IPS-18a (cell line): ENCODE data around the gene DHX57.
"Not testable (repeated sequence)": the region's sequence is repeated elsewhere in the genome, so short reads cannot be mapped to it uniquely, and the experiment has no call there.

ENCODE experiments used
- H3K27ac ChIP-seq: one replicate; pipeline ENCODE4 v1.5.1; 2013; ENCODE audit warnings: low read length
- H3K27me3 ChIP-seq: one replicate; pipeline ENCODE4 v1.6.1; 2013; ENCODE audit warnings: mild to moderate bottlenecking, low read length; ENCODE audit not compliant: control insufficient read depth, insufficient read depth
- H3K36me3 ChIP-seq: one replicate; pipeline ENCODE4 v1.6.1; 2013; ENCODE audit warnings: low read depth, low read length; ENCODE audit not compliant: control insufficient read depth
- H3K4me1 ChIP-seq: one replicate; pipeline ENCODE4 v1.6.1; 2013; ENCODE audit warnings: low read depth, low read length; ENCODE audit not compliant: control insufficient read depth
- H3K4me3 ChIP-seq: one replicate; pipeline ENCODE4 v1.5.1; 2013; ENCODE audit warnings: low read length
- H3K9ac ChIP-seq: one replicate; pipeline ENCODE4 v1.6.1; 2013; ENCODE audit warnings: mild to moderate bottlenecking, low read length, moderate library complexity
- H3K9me3 ChIP-seq: one replicate; pipeline ENCODE4 v1.6.1; 2013; ENCODE audit warnings: low read depth, low read length; ENCODE audit not compliant: control insufficient read depth

DHX57 gene

GRCh38 chr2:38823386-38823785, 52.3 kb downstream of the DHX57 start:
- no peaks in the 10 kb centered on the region for H3K4me1 ChIP-seq
- no peak overlapping the region for H3K9ac ChIP-seq
- peaks cover 26% of the 10 kb centered on the region for H3K36me3 ChIP-seq
- H3K27me3 ChIP-seq, result no peaks in the 10 kb centered on the region
- H3K9me3 ChIP-seq, result no peaks in the 10 kb centered on the region
- H3K27ac ChIP-seq, result no peak overlapping the region
- no peak overlapping the region for H3K4me3 ChIP-seq

GRCh38 chr2:38818565-38818964, 57.2 kb downstream of the DHX57 start:
- Histone ChIP-seq H3K36me3 (peaks cover 28% of the 10 kb centered on the region), H3K9me3 (no peaks in the 10 kb centered on the region), H3K4me1 (no peaks in the 10 kb centered on the region), H3K27ac (no peak overlapping the region), H3K4me3 (no peak overlapping the region), H3K9ac (no peak overlapping the region), H3K27me3 (no peaks in the 10 kb centered on the region)

GRCh38 chr2:38815936-38816335, 59.8 kb downstream of the DHX57 start:
- H3K27me3 ChIP-seq, result no peaks in the 10 kb centered on the region
- H3K9me3 ChIP-seq, result no peaks in the 10 kb centered on the region
- no peak overlapping the region for H3K27ac ChIP-seq
- H3K9ac ChIP-seq, result no peak overlapping the region
- no peaks in the 10 kb centered on the region for H3K4me1 ChIP-seq
- H3K4me3 ChIP-seq, result no peak overlapping the region
- peaks cover 30% of the 10 kb centered on the region for H3K36me3 ChIP-seq

GRCh38 chr2:38810488-38810887, 65.2 kb downstream of the DHX57 start:
- Histone ChIP-seq H3K4me1 (no peaks in the 10 kb centered on the region), H3K9me3 (no peaks in the 10 kb centered on the region), H3K36me3 (peaks cover 31% of the 10 kb centered on the region), H3K4me3 (no peak overlapping the region), H3K27ac (no peak overlapping the region), H3K9ac (no peak overlapping the region), H3K27me3 (no peaks in the 10 kb centered on the region)

- H3K9ac ChIP-seq, result no peak overlapping the region
- H3K27ac ChIP-seq, result no peak overlapping the region
- no peaks in the 10 kb centered on the region for H3K27me3 ChIP-seq
- H3K4me3 ChIP-seq, result no peak overlapping the region
- no peaks in the 10 kb centered on the region for H3K9me3 ChIP-seq
- H3K36me3 ChIP-seq, result peaks cover 23% of the 10 kb centered on the region
- H3K4me1 ChIP-seq, result no peaks in the 10 kb centered on the region
Measured at GRCh38 chr2:38808677-38809076, 67.1 kb downstream of the DHX57 start.

- Histone ChIP-seq H3K9me3 (no peaks in the 10 kb centered on the region), H3K27ac (no peak overlapping the region), H3K27me3 (no peaks in the 10 kb centered on the region), H3K4me1 (no peaks in the 10 kb centered on the region), H3K4me3 (no peak overlapping the region), H3K36me3 (peaks cover 23% of the 10 kb centered on the region), H3K9ac (no peak overlapping the region)
Measured at GRCh38 chr2:38806733-38807059, 69.0 kb downstream of the DHX57 start.

- Histone ChIP-seq H3K36me3 (peaks cover 18% of the 10 kb centered on the region), H3K9me3 (no peaks in the 10 kb centered on the region), H3K4me1 (no peaks in the 10 kb centered on the region), H3K4me3 (no peak overlapping the region), H3K27ac (no peak overlapping the region), H3K9ac (no peak overlapping the region), H3K27me3 (no peaks in the 10 kb centered on the region)
Measured at GRCh38 chr2:38806015-38806732, 69.6 kb downstream of the DHX57 start.

GRCh38 chr2:38797953-38798352, 77.8 kb downstream of the DHX57 start:
- H3K36me3 ChIP-seq, result peaks cover 14% of the 10 kb centered on the region
- H3K27me3 ChIP-seq, result no peaks in the 10 kb centered on the region
- no peak overlapping the region for H3K9ac ChIP-seq
- H3K4me1 ChIP-seq, result no peaks in the 10 kb centered on the region
- no peaks in the 10 kb centered on the region for H3K9me3 ChIP-seq
- no peak overlapping the region for H3K4me3 ChIP-seq
- no peak overlapping the region for H3K27ac ChIP-seq

- Histone ChIP-seq H3K4me3 (no peak overlapping the region), H3K27ac (no peak overlapping the region), H3K4me1 (no peaks in the 10 kb centered on the region), H3K36me3 (peaks cover 12% of the 10 kb centered on the region), H3K9ac (no peak overlapping the region), H3K9me3 (no peaks in the 10 kb centered on the region), H3K27me3 (no peaks in the 10 kb centered on the region)
Measured at GRCh38 chr2:38797250-38797676, 78.5 kb downstream of the DHX57 start.

GRCh38 chr2:38795016-38795415, 80.7 kb downstream of the DHX57 start:
- not testable (repeated sequence) for H3K9ac ChIP-seq, H3K4me3 ChIP-seq, H3K27ac ChIP-seq, H3K9me3 ChIP-seq, H3K4me1 ChIP-seq, H3K27me3 ChIP-seq
- peaks cover 12% of the 10 kb centered on the region for H3K36me3 ChIP-seq

- Histone ChIP-seq H3K27ac (no peak overlapping the region), H3K9ac (no peak overlapping the region), H3K9me3 (no peaks in the 10 kb centered on the region), H3K27me3 (no peaks in the 10 kb centered on the region), H3K4me3 (no peak overlapping the region), H3K36me3 (peaks cover 12% of the 10 kb centered on the region), H3K4me1 (no peaks in the 10 kb centered on the region)
Measured at GRCh38 chr2:38794235-38794946, 81.3 kb downstream of the DHX57 start.

- Histone ChIP-seq H3K9ac (no peak overlapping the region), H3K4me3 (no peak overlapping the region), H3K27me3 (no peaks in the 10 kb centered on the region), H3K36me3 (peaks cover 12% of the 10 kb centered on the region), H3K27ac (no peak overlapping the region), H3K4me1 (no peaks in the 10 kb centered on the region), H3K9me3 (no peaks in the 10 kb centered on the region)
Measured at GRCh38 chr2:38793511-38793910, 82.2 kb downstream of the DHX57 start.
